H1 (cell line): Measurements from ENCODE around the gene APOL3. TPM values are rescaled to one million over a fixed set of nuclear protein-coding genes. Genes with fewer than 3 reads are reported as not detected.

ENCODE experiments used
- CTCF ChIA-PET: fragments of 300-600 bp; sonication (Branson Sonifier 250); formaldehyde crosslinking; loops from one replicate; lab custom pipeline; 2021; ENCODE audit not compliant: partially characterized antibody; lab: Charles Lee
- POLR2A ChIA-PET: fragments of 300-600 bp; sonication (Branson Sonifier 250); formaldehyde crosslinking; loops from one replicate; lab custom pipeline; 2021; ENCODE audit warnings: inconsistent platforms; ENCODE audit not compliant: partially characterized antibody; lab: Charles Lee
- DNase-seq, 2 experiments: peaks; one replicate each; pipeline versions ENCODE4 v3.0.0 to v3.0.0-alpha.2; 2010 to 2022; ENCODE audit warnings: low spot score in 2 of 2, low read depth in 1 of 2, mixed read lengths in 1 of 2
- FAIRE-seq: peaks from 2 replicates; lab custom pipeline; 2011; peaks lifted over from hg19 to GRCh38; lab: Jason Lieb, UNC
- H2AFZ ChIP-seq: 2 replicates; pipeline ENCODE4 v1.8.1; 2012; ENCODE audit warnings: low read length, inconsistent platforms
- H2AK5ac ChIP-seq: 2 replicates; pipeline ENCODE4 v1.6.1; 2013; ENCODE audit warnings: low read depth, low read length
- H2BK120ac ChIP-seq: replicated peaks from 2 replicates; pipeline ENCODE3; 2013; ENCODE audit warnings: low read depth, low read length, inconsistent platforms
- H2BK12ac ChIP-seq: 2 replicates; pipeline ENCODE4 v1.6.1; 2013; ENCODE audit warnings: low read depth, low read length
- H2BK15ac ChIP-seq: 2 replicates; pipeline ENCODE4 v1.6.1; 2013; ENCODE audit warnings: low read length
- H2BK20ac ChIP-seq: 2 replicates; pipeline ENCODE4 v1.6.1; 2013; ENCODE audit warnings: low read length
- H2BK5ac ChIP-seq: 2 replicates; pipeline ENCODE4 v1.6.1; 2013; ENCODE audit warnings: low read depth, low read length
- H3K14ac ChIP-seq: 2 replicates; pipeline ENCODE4 v1.6.1; 2013; ENCODE audit warnings: inconsistent platforms; ENCODE audit not compliant: insufficient read length
- H3K18ac ChIP-seq: 2 replicates; pipeline ENCODE4 v1.6.1; 2013; ENCODE audit warnings: low read length; ENCODE audit errors: extremely low read depth
- H3K23ac ChIP-seq: 2 replicates; pipeline ENCODE4 v1.6.1; 2013; ENCODE audit warnings: inconsistent platforms; ENCODE audit not compliant: insufficient read length
- H3K23me2 ChIP-seq: 2 replicates; pipeline ENCODE4 v1.6.1; 2013; ENCODE audit warnings: low read depth, low read length
- H3K27ac ChIP-seq: 2 replicates; pipeline ENCODE4 v1.6.1; 2011; ENCODE audit warnings: low read depth, low read length, inconsistent platforms
- H3K27me3 ChIP-seq, 4 experiments: replicated peaks in 1 of 4; 1 replicate in 1 of 4; 2 replicates in 3 of 4; pipeline versions ENCODE4 v1.6.1 to v1.8.1; 2011 to 2013; ENCODE audit warnings: low read length in 3 of 4, mild to moderate bottlenecking in 3 of 4, inconsistent platforms in 2 of 4, mixed read lengths in 2 of 4, moderate library complexity in 1 of 4; ENCODE audit not compliant: control insufficient read depth in 3 of 4, insufficient read depth in 3 of 4; ENCODE audit errors: extremely low read depth in 1 of 4
- H3K36me3 ChIP-seq, 4 experiments: 2 replicates each; pipeline versions ENCODE4 v1.6.1 to v1.8.1; 2011 to 2013; ENCODE audit warnings: mild to moderate bottlenecking in 4 of 4, low read length in 3 of 4, moderate library complexity in 2 of 4, control low read depth in 1 of 4, inconsistent platforms in 1 of 4; ENCODE audit not compliant: insufficient read depth in 4 of 4, control insufficient read depth in 2 of 4
- H3K4ac ChIP-seq: replicated peaks from 2 replicates; pipeline ENCODE3; 2013; ENCODE audit warnings: low read length, low read depth, mixed read lengths, inconsistent platforms; ENCODE audit not compliant: insufficient read length
- H3K4me1 ChIP-seq, 4 experiments: replicated peaks in 1 of 4; 1 replicate in 1 of 4; 2 replicates in 3 of 4; pipeline versions ENCODE4 v1.6.1 to v1.8.1; 2011 to 2013; ENCODE audit warnings: low read length in 3 of 4, inconsistent platforms in 2 of 4, mixed read lengths in 1 of 4; ENCODE audit not compliant: insufficient read depth in 4 of 4, control insufficient read depth in 3 of 4
- H3K4me2 ChIP-seq, 2 experiments: 2 replicates each; pipeline versions ENCODE4 v1.6.1 to v1.8.1; 2011 to 2013; ENCODE audit warnings: low read depth in 2 of 2, low read length in 2 of 2, control low read depth in 1 of 2, inconsistent platforms in 1 of 2, mild to moderate bottlenecking in 1 of 2; ENCODE audit not compliant: insufficient read depth in 1 of 2
- H3K4me3 ChIP-seq, 4 experiments: fragments of 200-600, 300-600 bp in 1 of 4; sonication (generic), shearing (Covaris generic), sonication (Bioruptor Twin) in 1 of 4; 2 replicates each; pipeline versions ENCODE4 v1.5.1 to v1.8.1; 2011 to 2016; ENCODE audit warnings: low read length in 4 of 4, low read depth in 3 of 4, control low read depth in 2 of 4, inconsistent platforms in 2 of 4, mild to moderate bottlenecking in 2 of 4, mixed read lengths in 1 of 4, moderate library complexity in 1 of 4; ENCODE audit not compliant: insufficient read depth in 2 of 4; ENCODE audit errors: extremely low read depth in 1 of 4
- H3K56ac ChIP-seq: replicated peaks from 2 replicates; pipeline ENCODE3; 2013; ENCODE audit warnings: low read depth, mild to moderate bottlenecking, mixed read lengths, low read length, inconsistent platforms; ENCODE audit not compliant: insufficient read length
- H3K79me1 ChIP-seq: 2 replicates; pipeline ENCODE4 v1.6.1; 2013; ENCODE audit warnings: low read depth, low read length, control low read depth
- H3K79me2 ChIP-seq, 2 experiments: 2 replicates each; pipeline versions ENCODE4 v1.6.1 to v1.8.1; 2012 to 2013; ENCODE audit warnings: low read length in 2 of 2, mild to moderate bottlenecking in 2 of 2, inconsistent platforms in 1 of 2; ENCODE audit not compliant: insufficient read depth in 2 of 2, control insufficient read depth in 1 of 2
- H3K9ac ChIP-seq, 4 experiments: replicated peaks in 1 of 4; 1 replicate in 1 of 4; 2 replicates in 3 of 4; pipeline versions ENCODE4 v1.6.1 to v1.8.1; 2011 to 2013; ENCODE audit warnings: low read depth in 3 of 4, low read length in 3 of 4, control low read depth in 2 of 4, mild to moderate bottlenecking in 2 of 4, moderate library complexity in 2 of 4, inconsistent platforms in 1 of 4; ENCODE audit errors: extremely low read depth in 1 of 4
- H3K9me3 ChIP-seq, 2 experiments: 2 replicates each; pipeline versions ENCODE4 v1.6.1 to v1.8.1; 2012 to 2013; ENCODE audit warnings: mild to moderate bottlenecking in 2 of 2, moderate library complexity in 2 of 2, control low read depth in 1 of 2, inconsistent platforms in 1 of 2, low read depth in 1 of 2, low read length in 1 of 2, mixed read lengths in 1 of 2; ENCODE audit not compliant: insufficient read depth in 2 of 2
- H4K20me1 ChIP-seq, 2 experiments: replicated peaks in 1 of 2; 2 replicates each; pipeline versions ENCODE3 to v1.8.1; 2011 to 2013; ENCODE audit warnings: inconsistent platforms in 2 of 2, low read length in 2 of 2, mild to moderate bottlenecking in 1 of 2; ENCODE audit not compliant: insufficient read depth in 2 of 2, control insufficient read depth in 1 of 2
- H4K5ac ChIP-seq: 2 replicates; pipeline ENCODE4 v1.6.1; 2013; ENCODE audit warnings: low read length, low read depth, mixed read lengths, inconsistent platforms; ENCODE audit not compliant: insufficient read length
- H4K8ac ChIP-seq: 2 replicates; pipeline ENCODE4 v1.8.0; 2013; ENCODE audit warnings: mild to moderate bottlenecking, moderate library complexity, low read length, inconsistent platforms; ENCODE audit not compliant: insufficient read depth; ENCODE audit errors: extremely low read depth
- H4K91ac ChIP-seq: replicated peaks from 2 replicates; pipeline ENCODE3; 2013; ENCODE audit warnings: low read length, mixed read lengths, inconsistent platforms; ENCODE audit not compliant: insufficient read length
- ASH2L ChIP-seq: fragments of 200-600, 300-600 bp; sonication (generic); IDR thresholded peaks from one replicate; pipeline ENCODE4 v1.7.1; 2017; ENCODE audit warnings: low read length
- BACH1 ChIP-seq: IDR thresholded peaks from 2 replicates; pipeline ENCODE4 v1.6.1; 2012; ENCODE audit warnings: low read length, improper control_type of control experiment
- CBX5 ChIP-seq: fragments of 300-800, 300-1000 bp; sonication (generic); IDR thresholded peaks from 2 replicates; pipeline ENCODE4 v1.7.1; 2016; ENCODE audit warnings: antibody characterized with exemption, low read length, low read depth
- CEBPB ChIP-seq: IDR thresholded peaks from 2 replicates; pipeline ENCODE4 v1.6.1; 2012; ENCODE audit warnings: low read depth, low read length
- CHD1 ChIP-seq: IDR thresholded peaks from 2 replicates; pipeline ENCODE4 v1.6.1; 2012; ENCODE audit warnings: low read depth, low read length, improper control_type of control experiment
- EP300 ChIP-seq, 2 experiments: IDR thresholded peaks; 1 replicate in 1 of 2; 2 replicates in 1 of 2; pipeline ENCODE4 v1.6.1; 2011 to 2012; ENCODE audit warnings: low read depth in 2 of 2, low read length in 2 of 2, mild to moderate bottlenecking in 2 of 2, borderline replicate concordance in 1 of 2, inconsistent platforms in 1 of 2, moderate library complexity in 1 of 2
- JUN ChIP-seq: IDR thresholded peaks from 2 replicates; pipeline ENCODE4 v1.6.1; 2011; ENCODE audit warnings: low read depth, mild to moderate bottlenecking, improper control_type of control experiment, low read length
- KDM1A ChIP-seq: fragments of 200-600, 300-600 bp; sonication (generic); IDR thresholded peaks from 2 replicates; pipeline ENCODE4 v1.7.1; 2016; ENCODE audit warnings: mild to moderate bottlenecking, low read length, borderline replicate concordance
- POLR2A ChIP-seq, 2 experiments: IDR thresholded peaks; 1 replicate in 1 of 2; 2 replicates in 1 of 2; pipeline ENCODE4 v1.6.1; 2011; ENCODE audit warnings: low read depth in 2 of 2, low read length in 2 of 2, mild to moderate bottlenecking in 2 of 2; ENCODE audit errors: control extremely low read depth in 1 of 2
- RAD21 ChIP-seq, 2 experiments: IDR thresholded peaks in 1 of 2; conservative IDR thresholded peaks in 1 of 2; 2 replicates each; pipeline ENCODE4 v1.6.1; 2011; ENCODE audit warnings: low read depth in 2 of 2, low read length in 2 of 2, improper control_type of control experiment in 1 of 2, inconsistent platforms in 1 of 2, mild to moderate bottlenecking in 1 of 2, moderate library complexity in 1 of 2
- SIX5 ChIP-seq: IDR thresholded peaks from 2 replicates; pipeline ENCODE4 v1.6.1; 2011; ENCODE audit warnings: mild to moderate bottlenecking, low read depth, low read length
- SUZ12 ChIP-seq: fragments of 200-600 bp; sonication (generic); IDR thresholded peaks from 2 replicates; pipeline ENCODE4 v1.6.1; 2012; ENCODE audit warnings: mild to moderate bottlenecking, inconsistent platforms, low read length, moderate library complexity, mixed read lengths
- WGBS, 2 experiments: shearing (Covaris generic) in 1 of 2; methylation state at CpG; one replicate each; pipeline versions ENCODE4 v1.1.6 to v1.1.7; 2013 to 2015; ENCODE audit warnings: low lambda C conversion rate in 2 of 2, mixed read lengths in 2 of 2, inconsistent platforms in 1 of 2, low coverage in 1 of 2, missing lambda C conversion rate in 1 of 2; ENCODE audit not compliant: insufficient replicate concordance in 2 of 2, insufficient coverage in 1 of 2, insufficient read length in 1 of 2; ENCODE audit errors: extremely low coverage in 1 of 2, missing lambda C conversion rate in 1 of 2; 5-methylcytosine and 5-hydroxymethylcytosine counted together
- polyA plus RNA-seq, 7 experiments: library from polyadenylated mRNA; depleted of rRNA in 3 of 7; stranded (reverse) in 5 of 7; unstranded in 2 of 7; fragments of >200 nt in 5 of 7; fragments of 200-250 nt in 2 of 7; gene quantifications; 1 replicate in 5 of 7; 2 replicates in 1 of 7; 4 replicates in 1 of 7; pipeline versions ENCODE4 v1.2.1 to v1.2.3, GENCODE V29; 2011 to 2013; ENCODE audit warnings: missing spikeins in 2 of 7, mixed read lengths in 2 of 7
- total RNA-seq: library from RNA; stranded (reverse); fragmentation: NEBNext Ultra II Directional; extraction: Animal tissue kit (Norgen Biotek cat#: 25700); gene quantifications from 2 replicates; pipeline ENCODE4 v1.2.1, GENCODE V29; 2021
- TF ChIP-seq, protein P1 (sequence below): IDR thresholded peaks from 2 replicates; pipeline ENCODE4 v1.6.1; 2012; ENCODE audit warnings: low read length, inconsistent platforms

Gene APOL3
- total and polyA plus RNA-seq, 2 of the 8 experiments (the other 6 are each of a cell fraction or from before 2014, with no cell fraction given), result 0.12 TPM; not detected in 1

DNA sequence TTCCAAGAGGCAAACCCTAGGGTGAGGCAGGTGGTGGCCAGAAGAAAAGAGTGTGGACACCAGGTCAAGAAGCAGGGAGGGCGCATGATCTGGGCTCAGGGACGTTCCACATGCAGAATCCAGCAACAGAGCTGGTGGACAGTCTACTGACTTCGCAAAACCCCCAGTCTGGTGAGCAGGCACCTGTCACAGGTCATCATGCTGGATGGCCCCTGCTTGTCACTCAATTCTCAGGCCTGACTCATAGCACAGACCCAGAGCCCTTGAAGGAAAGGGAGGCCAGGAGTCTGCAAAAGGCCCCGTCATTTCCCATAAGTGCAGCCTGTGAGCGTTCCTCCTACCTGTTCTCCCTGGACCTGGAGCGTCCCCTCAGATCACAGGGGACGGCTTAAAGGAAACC, 22.9 kb upstream of the APOL3 start:
- no peak overlapping the region for H2BK12ac ChIP-seq
- no peaks in the 10 kb centered on the region for H3K36me3 ChIP-seq
- H2BK120ac ChIP-seq, result no peak overlapping the region
- no peak overlapping the region for H3K23ac ChIP-seq
- no peak overlapping the region for H3K14ac ChIP-seq
- H3K27me3 ChIP-seq, result no peaks in the 10 kb centered on the region; a peak in 1 of 7 replicates
- H3K9ac ChIP-seq, result no peak overlapping the region
- H4K20me1 ChIP-seq, result no peaks in the 10 kb centered on the region
- H3K27ac ChIP-seq, result no peak overlapping the region
- no peak overlapping the region for H3K4ac ChIP-seq
- H4K8ac ChIP-seq, result no peak overlapping the region
- WGBS, 2 experiments, result 75% methylated on average over 7 of the region's 7 CpGs; no CpG with 5 or more reads in 1 of the 2 experiments
- ChIA-PET CTCF (interaction anchor here (1.0 to 8.1 kb wide), 9 partner anchors 10 to 103 kb away, joined by 3 to 86 read pairs (median 7); partner anchors contain the start of gene APOL3), POLR2A (interaction anchor here (1.4 kb wide), 1 partner anchor 76 kb away, joined by 3 read pairs; no protein-coding TSS in a partner anchor)
- no peak overlapping the region for H4K5ac ChIP-seq
- H2BK15ac ChIP-seq, result peak overlapping the region; percentile 62; the same call in 1 of the 2 replicates
- H3K79me1 ChIP-seq, result no peaks in the 10 kb centered on the region
- H2BK5ac ChIP-seq, result no peak overlapping the region
- no peaks in the 10 kb centered on the region for H3K4me1 ChIP-seq
- H2BK20ac ChIP-seq, result no peak overlapping the region
- no peaks in the 10 kb centered on the region for H3K23me2 ChIP-seq
- H3K4me2 ChIP-seq, result no peak overlapping the region
- no peak overlapping the region for H3K4me3 ChIP-seq
- no peak overlapping the region for H3K18ac ChIP-seq
- FAIRE-seq (no peak), DNase-seq (no peak)
- H2AK5ac ChIP-seq, result no peak overlapping the region
- no peak overlapping the region for H3K56ac ChIP-seq
- TF ChIP-seq CHD1, result no peak
- no peak for TF ChIP-seq SIX5
- TF ChIP-seq ASH2L, result no peak
- TF ChIP-seq KDM1A, result no peak
- TF ChIP-seq JUN, result no peak
- TF ChIP-seq, protein P1, sequence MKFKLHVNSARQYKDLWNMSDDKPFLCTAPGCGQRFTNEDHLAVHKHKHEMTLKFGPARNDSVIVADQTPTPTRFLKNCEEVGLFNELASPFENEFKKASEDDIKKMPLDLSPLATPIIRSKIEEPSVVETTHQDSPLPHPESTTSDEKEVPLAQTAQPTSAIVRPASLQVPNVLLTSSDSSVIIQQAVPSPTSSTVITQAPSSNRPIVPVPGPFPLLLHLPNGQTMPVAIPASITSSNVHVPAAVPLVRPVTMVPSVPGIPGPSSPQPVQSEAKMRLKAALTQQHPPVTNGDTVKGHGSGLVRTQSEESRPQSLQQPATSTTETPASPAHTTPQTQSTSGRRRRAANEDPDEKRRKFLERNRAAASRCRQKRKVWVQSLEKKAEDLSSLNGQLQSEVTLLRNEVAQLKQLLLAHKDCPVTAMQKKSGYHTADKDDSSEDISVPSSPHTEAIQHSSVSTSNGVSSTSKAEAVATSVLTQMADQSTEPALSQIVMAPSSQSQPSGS, result no peak
- no peak for TF ChIP-seq POLR2A (IDR thresholded peaks at IDR 0.05; ENCODE audit: control extremely low read depth in 1 of 2, low read depth in 2 of 2, low read length in 2 of 2)
- no peak for TF ChIP-seq SUZ12
- TF ChIP-seq BACH1, result no peak
- TF ChIP-seq CBX5, result no peak
- TF ChIP-seq CEBPB, result no peak
- no peak for TF ChIP-seq EP300 (IDR thresholded peaks at IDR 0.05; ENCODE audit: borderline replicate concordance in 1 of 2, low read depth in 2 of 2, low read length in 2 of 2)
- no peak for TF ChIP-seq RAD21 (IDR thresholded peaks at IDR 0.05 in 1 of 2, conservative IDR thresholded peaks at IDR 0.05 in 1 of 2; ENCODE audit: low read depth in 2 of 2, low read length in 2 of 2)
- H3K9me3 ChIP-seq, result no peaks in the 10 kb centered on the region
- H3K79me2 ChIP-seq, result no peaks in the 10 kb centered on the region
- H4K91ac ChIP-seq, result no peak overlapping the region
- H2AFZ ChIP-seq, result no peak overlapping the region
